ENCODE results near the gene CLEC20A.

Gene CLEC20A

GRCh38 chr1:178490136-178490535, 6.6 kb downstream of the CLEC20A start:
- H3K9me3 ChIP-seq (replicated peaks; ENCODE audit: insufficient read depth, low read length) = no peaks in the 10 kb centered on the region
- no peak overlapping the region for H3K9ac ChIP-seq (ENCODE audit: low read length)
- no peaks in the 10 kb centered on the region for H4K20me1 ChIP-seq (ENCODE audit: insufficient read depth, low read length)
- H3K4me1 ChIP-seq (ENCODE audit: low read length) = no peaks in the 10 kb centered on the region
- no peak for TF ChIP-seq CTCF (IDR thresholded peaks at IDR 0.05; ENCODE audit: low read length)
- TF ChIP-seq EZH2phosphoT487 (IDR thresholded peaks at IDR 0.05; ENCODE audit: low read length) = no peak
- TF ChIP-seq EZH2 (optimal IDR thresholded peaks at IDR 0.05; ENCODE audit: low read depth, low read length) = no peak
- no peak for DNase-seq
- no peak overlapping the region for H3K4me3 ChIP-seq (ENCODE audit: low read length)
- no peak overlapping the region for H3K27ac ChIP-seq (ENCODE audit: low read length)
- no peaks in the 10 kb centered on the region for H3K9me2 ChIP-seq (replicated peaks; ENCODE audit: insufficient read depth, low read length)
- no peaks in the 10 kb centered on the region for H3K27me3 ChIP-seq (replicated peaks; ENCODE audit: insufficient read depth, low read length)
- H3F3A ChIP-seq (ENCODE audit: insufficient read depth, low read length) = no peaks in the 10 kb centered on the region
- H2AFZ ChIP-seq (ENCODE audit: low read length) = no peak overlapping the region
- H3K36me3 ChIP-seq (replicated peaks; ENCODE audit: insufficient read depth, low read length) = no peaks in the 10 kb centered on the region
- no peaks in the 10 kb centered on the region for H3K79me2 ChIP-seq (ENCODE audit: low read length)
- H3K4me2 ChIP-seq (ENCODE audit: low read depth, low read length) = no peak overlapping the region

DNA sequence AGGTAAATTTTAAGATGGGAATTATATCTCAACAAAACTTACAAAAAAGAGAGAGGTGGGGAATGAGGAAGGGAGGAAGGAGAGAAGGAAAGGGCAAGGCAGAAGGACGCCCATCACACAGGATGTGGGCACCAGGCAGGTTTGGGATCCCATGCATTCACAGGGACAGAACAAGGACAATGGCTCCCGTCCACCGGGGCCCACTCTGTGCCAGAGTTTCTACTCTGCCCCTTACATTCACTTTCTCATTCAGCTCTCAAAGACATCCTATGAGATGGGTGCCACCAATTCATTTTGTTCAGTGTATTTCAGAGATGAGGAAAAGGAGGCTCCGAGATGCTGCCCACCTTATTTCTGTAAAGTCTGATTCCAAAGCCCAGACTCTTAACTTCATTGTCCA, 7.4 kb downstream of the CLEC20A start:
- H3F3A ChIP-seq (ENCODE audit: insufficient read depth, low read length) = no peaks in the 10 kb centered on the region
- TF ChIP-seq CTCF (IDR thresholded peaks at IDR 0.05; ENCODE audit: low read length) (no peak), EZH2phosphoT487 (IDR thresholded peaks at IDR 0.05; ENCODE audit: low read length) (no peak), EZH2 (optimal IDR thresholded peaks at IDR 0.05; ENCODE audit: low read depth, low read length) (no peak)
- H3K27me3 ChIP-seq (replicated peaks; ENCODE audit: insufficient read depth, low read length) = no peaks in the 10 kb centered on the region
- no peak overlapping the region for H3K4me2 ChIP-seq (ENCODE audit: low read depth, low read length)
- no peaks in the 10 kb centered on the region for H4K20me1 ChIP-seq (ENCODE audit: insufficient read depth, low read length)
- H3K4me1 ChIP-seq (ENCODE audit: low read length) = no peaks in the 10 kb centered on the region
- no peaks in the 10 kb centered on the region for H3K36me3 ChIP-seq (replicated peaks; ENCODE audit: insufficient read depth, low read length)
- H3K79me2 ChIP-seq (ENCODE audit: low read length) = no peaks in the 10 kb centered on the region
- H2AFZ ChIP-seq (ENCODE audit: low read length) = no peak overlapping the region
- no peak for DNase-seq
- no peak overlapping the region for H3K9ac ChIP-seq (ENCODE audit: low read length)
- H3K9me2 ChIP-seq (replicated peaks; ENCODE audit: insufficient read depth, low read length) = no peaks in the 10 kb centered on the region
- H3K27ac ChIP-seq (ENCODE audit: low read length) = no peak overlapping the region
- no peaks in the 10 kb centered on the region for H3K9me3 ChIP-seq (replicated peaks; ENCODE audit: insufficient read depth, low read length)
- H3K4me3 ChIP-seq (ENCODE audit: low read length) = no peak overlapping the region

DNA sequence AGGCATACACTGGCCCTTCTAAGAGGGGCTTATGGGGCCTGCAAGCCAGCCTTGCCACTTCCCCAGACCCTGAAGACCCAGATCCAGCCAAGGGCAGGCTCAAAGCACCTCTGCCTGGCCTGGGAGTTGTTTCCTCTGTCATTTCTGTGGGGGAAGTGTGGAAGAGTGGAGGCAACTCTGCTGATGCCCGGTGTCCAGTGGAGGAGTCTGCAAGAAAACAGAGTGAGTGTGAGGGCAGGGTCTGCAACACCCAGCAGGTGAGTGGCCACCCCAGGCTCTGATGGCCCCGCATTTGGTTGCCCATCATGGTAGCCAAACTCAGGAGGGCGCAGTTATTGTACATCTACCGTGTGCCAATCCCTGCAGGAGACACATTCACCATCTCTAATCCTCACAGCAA, 8.4 kb downstream of the CLEC20A start:
- H3K9me2 ChIP-seq (replicated peaks; ENCODE audit: insufficient read depth, low read length) = no peaks in the 10 kb centered on the region
- H4K20me1 ChIP-seq (ENCODE audit: insufficient read depth, low read length) = no peaks in the 10 kb centered on the region
- no peak overlapping the region for H2AFZ ChIP-seq (ENCODE audit: low read length)
- H3K36me3 ChIP-seq (replicated peaks; ENCODE audit: insufficient read depth, low read length) = no peaks in the 10 kb centered on the region
- TF ChIP-seq EZH2phosphoT487 (IDR thresholded peaks at IDR 0.05; ENCODE audit: low read length) (no peak), CTCF (IDR thresholded peaks at IDR 0.05; ENCODE audit: low read length) (no peak), EZH2 (optimal IDR thresholded peaks at IDR 0.05; ENCODE audit: low read depth, low read length) (no peak)
- H3K79me2 ChIP-seq (ENCODE audit: low read length) = no peaks in the 10 kb centered on the region
- no peaks in the 10 kb centered on the region for H3K27me3 ChIP-seq (replicated peaks; ENCODE audit: insufficient read depth, low read length)
- H3K9ac ChIP-seq (ENCODE audit: low read length) = no peak overlapping the region
- H3K9me3 ChIP-seq (replicated peaks; ENCODE audit: insufficient read depth, low read length) = no peaks in the 10 kb centered on the region
- H3K27ac ChIP-seq (ENCODE audit: low read length) = no peak overlapping the region
- H3K4me1 ChIP-seq (ENCODE audit: low read length) = no peaks in the 10 kb centered on the region
- H3K4me3 ChIP-seq (ENCODE audit: low read length) = no peak overlapping the region
- no peak for DNase-seq
- H3F3A ChIP-seq (ENCODE audit: insufficient read depth, low read length) = no peaks in the 10 kb centered on the region
- no peak overlapping the region for H3K4me2 ChIP-seq (ENCODE audit: low read depth, low read length)

Data from MM.1S (cell line).